NCI-H446 (cell line): Measurements from ENCODE around the gene AP1G2.

Source experiments
- DNase-seq, 2 experiments: peaks; one replicate each; lab custom pipeline; 2025; lab: John Stamatoyannopoulos, UW

The AP1G2 gene

DNA sequence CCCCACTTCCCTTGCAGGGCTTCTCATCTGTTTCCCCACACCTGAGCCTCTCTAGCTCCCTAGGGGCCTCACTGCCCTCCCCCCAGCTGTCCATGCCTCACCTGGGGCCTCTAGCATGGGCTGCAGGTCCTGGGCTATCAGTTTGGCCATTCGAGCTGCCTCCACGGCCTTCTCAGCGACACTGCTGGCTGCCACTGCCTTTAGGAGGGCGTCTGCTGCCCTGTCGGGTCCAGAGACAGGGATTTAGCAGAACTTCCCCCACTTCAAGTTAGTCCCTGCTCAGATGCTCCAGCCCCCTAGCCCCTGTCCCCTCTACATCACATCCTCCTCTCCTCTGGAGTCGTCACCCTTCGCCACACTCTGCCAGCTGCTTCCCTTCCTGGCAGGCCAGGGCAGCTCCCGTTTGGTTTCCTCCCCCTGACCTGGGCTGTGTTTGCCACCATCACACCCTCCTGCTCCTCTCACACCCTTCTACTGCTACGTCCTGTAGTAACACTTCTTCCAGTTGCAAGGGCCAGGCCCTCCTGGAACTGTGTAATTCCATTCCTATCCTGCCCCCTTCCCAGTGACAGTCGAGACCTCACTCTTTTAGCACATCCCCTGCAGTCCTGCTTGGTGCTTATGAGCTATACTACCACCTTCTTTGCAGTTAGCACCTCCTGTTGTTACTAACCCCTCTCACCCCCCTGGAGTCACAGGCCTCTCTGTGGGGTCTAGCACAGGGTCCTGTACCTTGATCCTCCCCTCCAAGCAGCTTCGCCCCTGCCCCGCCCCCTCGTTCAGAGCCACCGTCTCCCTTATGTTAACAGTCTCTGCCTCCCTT is 4.3 kb upstream of the AP1G2 start:
- no peak for DNase-seq

DNA sequence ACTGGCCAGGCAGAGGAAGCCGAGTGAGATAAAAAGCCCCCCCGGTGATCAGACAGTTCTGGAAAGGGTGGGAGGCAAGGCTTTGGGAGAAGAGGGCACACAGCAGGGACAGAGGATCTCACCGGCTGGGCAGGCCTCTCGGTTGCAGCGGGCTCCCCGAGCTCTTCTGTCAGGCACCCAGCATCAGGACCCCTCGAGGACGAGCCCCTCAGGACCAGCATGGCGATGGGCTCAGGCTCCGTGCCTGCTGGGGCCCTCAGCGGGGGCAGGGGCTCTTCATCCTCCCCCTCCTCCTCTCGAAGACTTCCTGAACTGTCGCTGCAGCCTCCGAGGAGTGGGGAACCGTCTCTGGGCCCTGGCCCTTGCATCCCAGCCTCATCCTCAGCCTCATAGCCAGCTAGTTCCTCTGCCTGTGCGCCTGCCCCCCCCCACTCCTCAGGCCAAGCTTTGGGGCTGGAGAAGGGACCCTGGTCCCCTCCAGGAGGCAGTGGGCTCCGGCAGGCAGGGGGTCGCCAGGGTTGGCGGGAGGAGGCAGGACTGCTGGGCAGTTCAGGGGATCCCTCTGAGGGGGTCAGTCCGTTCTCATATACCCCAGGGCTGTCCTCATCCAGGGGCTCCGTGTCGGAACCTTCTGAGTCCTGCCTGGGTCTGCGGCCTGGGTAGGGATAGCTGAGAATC is 3.4 kb upstream of the AP1G2 start:
- no peak for DNase-seq

DNA sequence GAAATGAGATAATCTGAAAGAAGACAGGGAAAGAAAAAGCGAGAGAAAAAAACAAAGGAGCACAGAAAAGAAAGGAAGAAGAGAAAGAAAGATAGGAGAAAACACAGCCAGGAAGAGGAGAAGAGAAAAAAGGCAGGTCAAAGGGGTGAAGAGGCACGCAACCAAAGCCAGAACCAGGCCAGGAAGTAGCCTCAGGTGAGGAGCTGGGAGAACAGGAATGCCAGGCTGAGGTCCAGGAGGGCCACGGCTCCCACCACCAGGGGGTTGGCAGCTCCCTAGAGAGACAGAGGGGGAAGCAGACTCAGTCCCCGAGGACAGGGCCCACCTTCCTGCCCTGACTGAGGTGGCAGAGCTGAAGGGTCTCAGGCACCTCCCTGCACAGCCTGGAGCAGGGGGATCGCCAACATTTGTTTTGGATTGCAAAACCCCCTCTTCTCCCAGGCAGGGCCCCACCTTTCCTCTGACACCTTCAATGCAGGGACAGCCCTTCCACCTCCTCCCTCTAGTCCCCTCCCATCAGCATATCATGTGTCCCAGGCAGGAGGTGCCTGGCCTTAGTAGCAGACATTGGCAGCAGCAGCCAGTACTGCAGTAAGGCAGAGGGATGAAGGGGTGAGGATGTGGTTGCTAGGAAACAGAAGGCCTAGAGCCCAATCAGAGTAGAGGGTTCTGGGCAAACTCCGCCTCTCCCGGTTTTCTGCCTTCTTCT is 2.0 kb upstream of the AP1G2 start:
- peak in 1 of 2 experiments; percentile 27 for DNase-seq

DNA sequence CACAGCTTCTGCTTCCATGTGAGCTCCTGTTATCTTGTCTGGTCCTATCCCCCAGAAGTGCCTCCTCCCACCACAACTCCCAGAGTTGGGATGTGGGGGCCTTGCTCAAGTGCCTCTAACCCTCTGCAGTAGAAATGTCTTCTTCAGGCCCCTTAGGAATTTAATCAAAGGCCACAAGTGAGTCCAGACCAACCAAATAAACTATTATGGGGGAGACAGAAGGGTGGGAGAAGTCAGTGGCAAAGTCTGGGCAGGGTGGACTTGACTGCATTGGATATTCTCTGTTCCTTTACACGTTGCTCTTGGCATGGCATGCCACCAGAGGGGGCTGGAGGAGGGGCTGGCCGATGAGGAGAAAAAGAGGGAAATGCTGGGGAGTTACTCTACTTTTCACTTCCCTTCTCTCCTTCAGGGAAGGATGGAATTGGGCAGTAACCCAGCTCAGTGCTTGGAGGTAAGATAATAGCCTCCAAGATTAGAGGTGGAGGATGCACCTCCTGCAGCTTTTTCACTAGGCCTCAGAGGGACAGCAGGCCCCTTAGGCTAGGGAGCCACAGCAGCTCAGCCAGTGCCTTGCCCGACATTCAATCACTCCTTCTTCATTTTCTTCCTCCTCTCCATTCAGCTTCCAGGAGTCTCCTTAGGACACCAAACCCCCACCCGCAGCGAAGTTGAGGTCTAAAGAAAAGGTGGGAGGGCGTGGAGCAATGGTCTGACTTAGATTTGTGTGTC is 1.2 kb upstream of the AP1G2 start:
- DNase-seq = peak; percentile 13 to 50

DNA sequence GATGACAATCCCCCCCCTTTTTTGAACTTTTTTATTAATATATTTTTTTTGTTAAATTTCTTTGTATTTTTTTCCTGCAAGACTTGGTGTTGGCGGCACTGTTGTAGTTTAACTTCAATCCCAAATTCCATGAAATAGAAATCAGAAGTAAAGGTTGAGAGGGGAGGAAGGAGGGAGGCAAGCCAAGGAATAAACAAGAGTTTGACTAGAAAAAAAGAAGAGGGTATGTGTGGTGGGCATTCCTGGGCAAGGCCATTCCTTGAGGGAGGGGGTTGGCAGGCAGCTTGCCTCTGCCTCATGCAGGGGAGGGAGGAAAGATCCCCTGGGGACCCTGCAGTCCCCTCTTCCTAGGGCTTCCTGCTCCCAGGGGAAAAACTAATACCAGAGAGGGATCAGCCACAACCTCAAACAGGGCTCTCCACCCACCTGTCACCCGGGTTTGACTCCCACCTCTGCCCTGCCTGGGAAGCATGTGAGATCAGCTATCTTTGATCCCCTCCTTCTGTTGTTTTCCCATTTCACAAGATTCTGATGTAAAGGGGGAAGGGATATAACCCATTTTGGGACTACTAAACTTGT is 519 bp upstream of the AP1G2 start:
- no peak for DNase-seq

DNA sequence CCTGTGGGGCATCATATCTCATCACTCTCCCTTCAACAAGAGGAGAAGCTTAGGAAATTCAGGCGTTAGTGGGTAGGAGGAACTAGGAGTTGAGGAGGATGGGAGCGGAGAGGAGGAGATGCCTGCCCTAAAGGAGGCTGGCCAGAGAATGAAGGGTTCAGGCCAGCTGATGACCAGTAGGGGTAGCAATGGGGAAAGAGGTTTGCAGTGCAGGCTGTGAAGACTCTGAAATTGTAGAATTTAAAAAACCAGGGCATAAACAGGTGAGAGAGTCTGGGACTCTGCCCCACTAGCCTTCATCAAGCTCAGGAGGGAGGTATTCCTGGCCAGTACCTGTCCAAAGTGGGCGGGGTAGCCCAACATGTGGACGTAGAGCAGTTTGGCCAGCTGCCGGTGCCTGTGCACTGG is 809 bp downstream of the AP1G2 start:
- no peak for DNase-seq

DNA sequence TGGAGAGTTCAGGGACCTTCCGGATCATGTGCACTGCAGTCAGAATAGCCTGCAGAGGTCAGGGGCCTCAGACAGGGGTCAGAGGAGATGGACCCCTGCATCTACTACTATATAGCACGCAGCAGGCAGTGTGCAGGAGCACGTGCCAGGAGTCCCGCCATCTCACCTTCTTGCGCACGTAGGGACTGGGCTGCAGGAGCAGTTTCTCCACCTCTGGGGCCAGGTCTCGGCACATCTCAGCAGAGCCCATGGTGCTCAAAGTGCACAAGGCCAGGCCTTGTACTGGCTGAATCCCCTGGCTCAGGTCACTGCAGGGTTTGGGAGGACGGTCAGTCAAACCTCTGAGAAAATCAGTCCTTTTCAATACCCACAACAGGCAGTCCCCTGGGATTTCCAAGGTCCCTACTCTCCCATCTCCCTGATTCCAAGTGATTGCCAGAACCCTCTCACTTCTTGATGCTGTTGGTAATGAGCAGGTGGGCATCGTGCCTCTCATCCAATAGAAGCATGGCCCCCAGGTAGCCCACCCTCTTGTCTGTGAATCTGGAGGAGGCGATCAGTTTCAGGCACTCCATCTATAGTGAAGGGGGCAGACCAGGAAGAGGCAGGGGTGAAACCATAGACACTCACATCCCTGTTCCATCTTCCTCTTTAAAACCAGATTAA is 1.3 kb downstream of the AP1G2 start:
- DNase-seq = no peak

DNA sequence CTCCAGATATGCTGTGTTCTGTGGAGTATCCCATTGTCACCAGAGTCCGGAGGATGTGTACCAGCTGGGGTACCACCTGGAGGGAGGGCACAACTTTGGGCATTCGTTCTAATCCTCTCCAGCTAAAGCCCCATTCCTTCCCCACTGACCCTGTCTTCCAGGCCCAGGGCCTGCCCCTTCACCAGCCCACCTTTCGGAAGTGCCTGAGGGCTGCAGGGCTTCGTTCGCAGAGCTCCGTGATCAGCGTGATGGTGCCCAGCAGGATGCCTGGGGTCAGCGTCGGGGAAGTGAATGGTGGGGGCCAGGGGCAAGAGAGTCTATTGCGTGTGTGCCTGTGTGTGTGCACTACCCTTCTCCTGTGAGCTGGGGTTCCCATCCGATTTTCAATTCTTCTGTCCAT is 2.0 kb downstream of the AP1G2 start:
- DNase-seq = no peak

DNA sequence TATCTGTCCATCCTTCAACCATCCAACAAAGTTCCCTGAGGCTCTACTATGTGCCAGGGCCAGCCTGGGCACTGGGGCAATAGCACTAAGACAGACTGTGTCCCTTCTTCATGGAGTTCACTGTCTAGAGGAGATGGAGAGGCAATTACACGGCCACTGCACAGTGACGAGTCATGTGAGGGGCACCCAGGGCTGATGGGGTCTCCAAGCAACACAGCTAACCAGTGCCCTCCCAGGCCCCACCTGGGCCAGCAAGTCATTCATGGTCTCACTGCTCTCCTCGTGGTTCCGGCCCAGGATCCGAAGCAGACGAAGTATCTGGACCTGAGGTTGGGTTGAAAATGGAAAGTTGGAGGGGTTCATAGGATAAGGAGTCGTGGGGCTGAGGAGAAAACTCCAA is 2.7 kb downstream of the AP1G2 start:
- no peak for DNase-seq

DNA sequence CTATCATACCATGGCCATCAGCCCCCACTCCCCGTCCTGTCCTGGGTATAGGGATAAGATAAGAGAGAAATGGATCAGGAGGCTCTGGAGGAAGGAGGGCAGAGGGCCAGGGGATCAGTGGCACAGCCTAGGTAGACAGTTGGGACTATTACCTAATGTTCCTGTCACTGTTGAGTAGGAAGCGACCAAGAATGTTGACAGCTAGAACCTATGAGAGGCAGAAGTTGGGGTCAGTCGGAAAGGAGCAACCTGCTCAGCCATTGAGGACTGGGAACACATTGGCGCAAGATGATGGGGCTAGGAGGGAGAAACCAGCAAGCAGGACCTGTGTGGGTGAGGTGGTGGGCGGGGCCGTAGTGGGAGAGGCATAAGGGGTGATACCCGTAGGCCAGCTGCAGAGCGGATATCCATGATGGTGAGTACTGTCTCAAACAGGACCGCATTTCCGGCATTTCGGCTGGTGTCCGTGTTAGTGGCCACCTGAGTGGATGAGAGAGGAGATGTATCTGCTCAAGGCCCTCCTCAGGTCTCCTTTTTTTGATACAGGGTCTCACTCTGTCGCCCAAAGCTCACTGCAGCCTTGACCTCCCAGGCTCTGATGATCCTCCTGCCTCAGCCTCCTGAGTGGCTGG is 3.3 kb downstream of the AP1G2 start:
- DNase-seq = no peak

DNA sequence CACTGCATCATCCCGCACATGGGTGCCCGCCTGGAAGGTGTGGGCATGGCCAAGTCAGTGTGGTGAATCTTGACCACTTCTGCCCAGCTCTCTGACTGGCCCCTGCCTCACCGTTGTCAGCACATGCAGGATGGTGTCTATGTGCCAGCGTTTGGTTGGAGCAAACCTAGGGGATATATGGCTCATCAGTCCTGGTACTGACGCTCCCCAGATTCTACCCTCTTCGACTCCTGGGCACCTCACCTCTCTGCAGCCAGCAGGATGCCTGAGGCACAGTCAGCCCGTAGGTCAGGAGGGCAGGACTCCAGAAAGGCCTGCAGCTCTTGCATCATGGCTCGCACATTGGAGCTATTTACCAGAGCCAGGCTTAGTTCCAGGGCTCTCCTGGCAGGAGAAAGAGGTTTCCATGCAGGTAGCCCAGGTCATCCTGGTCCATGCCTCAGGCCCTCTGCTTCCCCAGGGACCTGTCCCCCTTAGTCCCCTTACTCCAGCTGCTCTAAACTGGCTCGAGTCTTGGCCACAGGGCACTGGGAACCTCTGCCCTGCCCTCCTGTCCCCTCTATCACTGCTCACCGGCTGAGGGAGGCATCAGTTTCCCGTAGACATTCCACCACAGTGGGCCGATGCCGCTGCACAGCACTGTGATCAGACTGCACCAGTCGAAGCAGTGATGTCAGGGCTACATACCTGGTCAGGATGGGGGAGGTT is 4.0 kb downstream of the AP1G2 start:
- no peak for DNase-seq

DNA sequence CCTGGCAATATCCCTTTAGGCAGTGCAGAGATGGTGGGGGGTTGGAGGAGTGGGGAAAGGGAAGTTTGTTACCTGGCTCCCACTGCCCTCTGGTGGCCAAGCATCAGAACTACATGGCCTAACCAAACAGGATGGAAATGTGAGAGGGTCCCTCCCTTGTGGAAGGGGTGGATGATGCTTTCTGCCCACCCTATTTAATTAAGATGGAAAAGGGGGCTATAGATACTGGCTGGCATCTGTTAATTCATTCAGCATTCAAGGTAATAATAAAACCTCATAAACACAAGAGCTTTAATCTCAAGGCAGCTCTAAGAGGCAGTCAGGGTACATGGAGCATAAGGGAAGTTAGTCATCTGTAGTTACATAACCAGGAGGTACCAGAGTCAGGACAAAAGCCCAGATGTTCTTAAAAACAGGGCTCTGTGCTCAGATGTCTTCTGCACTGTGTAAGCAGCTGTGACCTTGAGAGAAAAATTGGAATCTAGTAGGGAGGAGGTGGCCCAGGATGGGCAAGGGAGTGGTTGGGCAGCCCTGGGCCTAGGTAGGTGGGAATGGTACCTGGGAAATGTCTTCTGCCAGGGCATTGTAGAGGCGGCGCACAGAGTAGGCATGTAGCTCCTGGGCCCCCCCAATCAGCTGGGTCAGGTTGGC is 4.6 kb downstream of the AP1G2 start:
- DNase-seq = peak in 1 of 2 experiments; percentile 79

DNA sequence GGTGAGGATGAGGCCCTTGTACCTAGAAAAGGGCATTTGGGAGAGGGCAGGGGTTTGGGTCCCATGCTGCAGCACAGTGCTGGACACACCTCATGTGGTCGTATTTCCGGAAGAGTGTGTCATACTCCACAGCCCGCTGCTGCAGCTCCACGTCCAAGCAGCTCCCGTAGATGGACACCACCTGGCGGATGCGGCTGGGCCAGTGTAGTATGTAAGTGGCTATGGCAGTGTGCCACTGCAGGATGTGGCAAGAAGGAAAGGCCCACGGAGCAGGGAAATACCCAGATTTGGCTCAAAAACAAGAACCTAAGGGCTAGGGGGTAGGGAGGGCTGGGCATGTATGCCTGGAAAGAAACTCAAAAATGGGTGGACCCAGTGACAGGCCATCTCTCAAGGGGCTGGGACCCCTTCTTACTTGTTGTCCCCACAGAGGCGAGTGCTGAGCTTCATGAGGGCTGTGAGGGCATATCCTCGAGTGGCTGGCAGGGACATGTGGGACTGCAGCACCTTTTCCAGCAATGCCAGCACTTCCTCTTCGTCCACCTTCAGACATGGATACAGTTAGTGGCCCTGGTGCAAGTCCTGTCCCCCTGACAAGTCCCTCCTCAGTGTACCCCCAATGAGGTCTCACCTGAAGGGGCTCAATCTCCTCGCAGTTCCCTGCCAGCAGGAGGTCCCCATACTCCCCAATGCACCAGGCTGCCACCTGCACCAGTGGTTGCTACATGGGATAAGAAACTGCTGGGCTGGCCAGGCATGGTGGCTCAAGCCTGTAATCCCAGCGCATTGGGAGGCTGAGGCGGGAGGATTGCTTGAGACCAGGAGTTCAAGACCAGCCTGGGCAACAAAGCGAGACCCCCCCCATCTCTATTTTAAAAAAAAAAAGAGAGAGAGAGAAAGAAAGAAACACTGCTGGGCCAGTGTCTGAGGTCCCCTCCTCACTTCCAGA is 5.4 kb downstream of the AP1G2 start:
- DNase-seq = no peak

DNA sequence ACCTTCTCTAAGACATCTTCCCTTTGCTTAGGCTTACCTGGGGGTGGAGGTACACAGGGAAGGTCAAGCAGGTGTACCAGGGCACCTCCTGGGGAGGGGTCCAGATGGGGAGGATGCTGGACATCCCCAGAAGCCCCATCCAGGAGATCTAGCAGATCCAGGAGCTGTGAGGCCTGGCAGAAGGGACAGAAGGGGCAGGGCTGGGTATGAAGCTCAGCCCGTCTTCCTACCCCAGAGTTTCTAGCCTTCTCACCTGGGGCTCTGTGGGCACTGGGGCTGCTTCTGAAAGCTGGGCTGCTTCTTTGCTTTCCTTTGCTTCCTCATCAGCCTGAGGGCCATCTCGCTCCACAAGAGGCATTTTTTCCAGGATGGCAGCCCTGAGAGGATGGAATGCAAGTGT is 6.3 kb downstream of the AP1G2 start:
- no peak for DNase-seq

DNA sequence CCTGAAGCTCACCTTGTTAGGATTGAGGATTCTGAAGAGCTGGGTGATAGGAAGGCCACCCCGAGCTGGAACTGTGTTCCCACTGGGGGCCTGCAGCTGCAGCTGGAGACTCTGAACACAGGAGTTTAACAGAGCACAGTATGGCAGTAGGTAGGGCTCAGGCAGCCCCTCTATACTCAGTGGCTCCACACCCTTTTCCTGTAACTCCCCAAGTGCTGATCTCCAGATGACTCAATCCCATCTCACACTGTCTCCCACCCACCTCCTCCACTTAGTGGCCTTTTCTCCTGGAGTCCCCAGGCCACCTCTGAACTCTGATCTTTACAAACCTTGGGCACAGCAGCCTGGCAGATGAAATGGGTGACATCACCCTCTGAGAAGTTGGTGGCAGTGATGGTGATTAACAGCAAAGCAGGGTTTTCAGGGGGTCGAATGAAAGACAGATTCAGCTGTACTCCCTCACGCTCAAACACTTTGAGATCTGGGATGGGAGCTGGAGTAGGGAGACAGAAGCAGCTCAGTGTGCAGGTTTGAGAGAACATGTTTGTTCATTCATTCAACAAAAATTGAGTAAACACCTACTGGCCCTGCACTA is 7.6 kb downstream of the AP1G2 start:
- no peak for DNase-seq

DNA sequence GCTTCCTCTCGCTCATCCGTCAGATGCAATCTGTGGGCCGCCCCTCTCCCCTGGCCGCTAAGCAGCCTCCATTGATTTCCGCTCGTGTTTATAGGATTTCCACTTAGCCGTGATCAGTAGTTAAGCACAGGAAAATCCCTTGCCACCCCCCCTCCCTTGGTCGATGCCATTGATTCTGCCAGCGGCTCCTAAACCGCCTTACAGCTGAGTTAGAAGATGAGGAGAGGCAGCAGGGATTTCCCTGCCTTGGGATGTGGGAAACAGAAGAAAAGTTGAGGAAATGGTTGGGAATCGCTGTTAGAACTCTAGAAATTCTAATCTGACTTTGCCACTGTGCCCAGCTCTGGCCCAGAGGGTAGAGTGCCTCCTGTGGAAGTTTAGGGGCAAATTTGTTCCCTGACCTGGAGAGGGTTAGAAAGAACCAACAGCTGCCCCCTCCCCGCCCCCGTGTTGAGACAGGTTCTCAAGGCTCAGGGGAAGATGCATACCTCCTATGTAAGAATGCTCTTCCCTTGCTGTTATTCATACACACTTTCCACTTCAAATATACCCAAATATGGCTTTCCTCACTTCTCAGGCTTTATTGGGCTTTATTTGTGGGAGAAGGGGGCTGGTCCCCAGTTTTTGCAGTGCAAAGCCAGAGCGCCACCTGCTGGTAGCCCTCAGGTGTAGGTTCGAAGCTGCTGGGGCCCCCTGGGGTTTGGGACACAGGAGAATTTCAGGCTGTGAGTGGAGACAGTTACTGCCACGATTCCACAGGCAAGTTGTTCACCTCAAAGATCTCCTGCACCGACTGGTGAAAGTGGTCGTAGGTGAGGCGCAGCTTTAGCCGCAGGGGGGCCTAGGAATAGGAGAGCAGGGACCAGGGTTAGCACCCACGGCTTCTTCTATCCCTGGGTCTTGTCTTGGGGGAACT is 8.3 kb downstream of the AP1G2 start:
- DNase-seq = peak; percentile 19 to 67
